ENCODE measurements around the gene GRIK5. TPM values are rescaled to one million over a fixed set of nuclear protein-coding genes. Genes with fewer than 3 reads are reported as not detected.

Gene GRIK5
- total RNA-seq, 1 donor from 2014 or later: 0.37 TPM

GRCh38 chr19:42091300-42091699, 21.3 kb upstream of the GRIK5 start:
- Mint-ChIP-seq H3K9me3 (ENCODE audit: low read depth) (no peaks in the 10 kb centered on the region), H3K4me3 (ENCODE audit: unreplicated experiment) (no peak overlapping the region), H3K27me3 (ENCODE audit: low read depth) (no peaks in the 10 kb centered on the region), H3K27ac (ENCODE audit: unreplicated experiment) (no peak overlapping the region), H3K36me3 (ENCODE audit: low read depth) (no peaks in the 10 kb centered on the region), H3K4me1 (ENCODE audit: low read depth) (peaks cover 25% of the 10 kb centered on the region)
- DNase-seq (ENCODE audit: low spot score): no peak
- TF ChIP-seq CTCF (IDR thresholded peaks at IDR 0.05): no peak

- H3K36me3 Mint-ChIP-seq (ENCODE audit: low read depth): no peaks in the 10 kb centered on the region
- H3K27ac Mint-ChIP-seq (ENCODE audit: unreplicated experiment): no peak overlapping the region
- no peak for DNase-seq (ENCODE audit: low spot score)
- no peaks in the 10 kb centered on the region for H3K27me3 Mint-ChIP-seq (ENCODE audit: low read depth)
- H3K4me1 Mint-ChIP-seq (ENCODE audit: low read depth): peaks cover 25% of the 10 kb centered on the region
- H3K4me3 Mint-ChIP-seq (ENCODE audit: unreplicated experiment): no peak overlapping the region
- H3K9me3 Mint-ChIP-seq (ENCODE audit: low read depth): no peaks in the 10 kb centered on the region
- TF ChIP-seq CTCF (IDR thresholded peaks at IDR 0.05): no peak
Observed at GRCh38 chr19:42090672-42091071, 20.7 kb upstream of the GRIK5 start.

- H3K27me3 Mint-ChIP-seq (ENCODE audit: low read depth): no peaks in the 10 kb centered on the region
- peaks cover 2% of the 10 kb centered on the region for H3K36me3 Mint-ChIP-seq (ENCODE audit: low read depth)
- peaks cover 25% of the 10 kb centered on the region for H3K4me1 Mint-ChIP-seq (ENCODE audit: low read depth)
- no peaks in the 10 kb centered on the region for H3K9me3 Mint-ChIP-seq (ENCODE audit: low read depth)
- TF ChIP-seq CTCF (IDR thresholded peaks at IDR 0.05): no peak
- DNase-seq (ENCODE audit: low spot score): no peak
- no peak overlapping the region for H3K27ac Mint-ChIP-seq (ENCODE audit: unreplicated experiment)
- no peak overlapping the region for H3K4me3 Mint-ChIP-seq (ENCODE audit: unreplicated experiment)
Observed at GRCh38 chr19:42089772-42090171, 19.8 kb upstream of the GRIK5 start.

GRCh38 chr19:42089191-42089750, 19.3 kb upstream of the GRIK5 start:
- DNase-seq (ENCODE audit: low spot score): no peak
- Mint-ChIP-seq H3K4me1 (ENCODE audit: low read depth) (peaks cover 25% of the 10 kb centered on the region), H3K4me3 (ENCODE audit: unreplicated experiment) (no peak overlapping the region), H3K27ac (ENCODE audit: unreplicated experiment) (peak overlapping the region; percentile 95), H3K9me3 (ENCODE audit: low read depth) (no peaks in the 10 kb centered on the region), H3K27me3 (ENCODE audit: low read depth) (no peaks in the 10 kb centered on the region), H3K36me3 (ENCODE audit: low read depth) (peaks cover 2% of the 10 kb centered on the region)
- no peak for TF ChIP-seq CTCF (IDR thresholded peaks at IDR 0.05)

- Mint-ChIP-seq H3K9me3 (ENCODE audit: low read depth) (no peaks in the 10 kb centered on the region), H3K27ac (ENCODE audit: unreplicated experiment) (peak overlapping the region; percentile 95)
Observed at GRCh38 chr19:42088471-42089190, 18.6 kb upstream of the GRIK5 start.

More at GRCh38 chr19:42088471-42089190, 18.6 kb upstream of the GRIK5 start:
- Mint-ChIP-seq H3K4me1 (ENCODE audit: low read depth) (peaks cover 21% of the 10 kb centered on the region), H3K36me3 (ENCODE audit: low read depth) (peaks cover 5% of the 10 kb centered on the region), H3K27me3 (ENCODE audit: low read depth) (no peaks in the 10 kb centered on the region), H3K4me3 (ENCODE audit: unreplicated experiment) (peak overlapping the region; percentile 46)
- no peak for DNase-seq (ENCODE audit: low spot score)
- no peak for TF ChIP-seq CTCF (IDR thresholded peaks at IDR 0.05)

Data from chondrocyte (in vitro differentiated cells).